K562 (cell line): ENCODE results near the gene SHROOM3. TPM values are rescaled to one million over a fixed set of nuclear protein-coding genes. Genes with fewer than 3 reads are reported as not detected.

Source experiments
- ATAC-seq: fragments of 200-7000 bp; cut with Tn5 transposase; 3 replicates; pipeline ENCODE4 v1.9.1; 2020; ENCODE audit warnings: moderate library complexity
- BruUV-seq: library from RNA; stranded (reverse); fragments of 400-500 nt; replicated peaks from 2 replicates; lab custom pipeline; 2021; lab: Mats Ljungman, UMichigan
- CTCF ChIA-PET: fragments of 300-600 bp; formaldehyde crosslinking; extraction: SDS; loops from one replicate; lab custom pipeline; 2021; ENCODE audit warnings: low intra/inter-chr PET ratio; lab: Yijun Ruan, JAX
- POLR2A ChIA-PET: fragments of 300-600, 350-650 bp; sonication (Branson Sonifier 250); formaldehyde crosslinking; extraction: SDS; loops from one replicate; lab custom pipeline; 2021; ENCODE audit warnings: antibody characterized with exemption, inconsistent platforms; lab: Yijun Ruan, JAX
- DNase-seq, 4 experiments: peaks; one replicate each; pipeline versions ENCODE4 v3.0.0 to v3.0.0-alpha.2; 2011 to 2018; ENCODE audit warnings: low spot score in 3 of 4, mixed read lengths in 3 of 4; ENCODE audit errors: extremely low read depth in 1 of 4
- FAIRE-seq: peaks from 2 replicates; lab custom pipeline; 2011; peaks lifted over from hg19 to GRCh38; lab: Jason Lieb, UNC
- H2AFZ ChIP-seq: 2 replicates; pipeline ENCODE4 v1.6.0; 2011; ENCODE audit warnings: low read depth, low read length, control low read depth, inconsistent platforms
- H3K27ac ChIP-seq: fragments of 200-600 bp; 3 replicates; pipeline ENCODE4 v1.8.0; 2011; ENCODE audit warnings: low read depth, mild to moderate bottlenecking, control low read depth, inconsistent platforms, low read length, moderate library complexity, mixed read lengths; ENCODE audit errors: extremely low read depth
- H3K27me3 ChIP-seq, 2 experiments: fragments of 300-600 bp in 1 of 2; 2 replicates in 1 of 2; 3 replicates in 1 of 2; pipeline versions ENCODE4 v1.6.0 to v1.8.0; 2011; ENCODE audit warnings: inconsistent platforms in 2 of 2, low read length in 2 of 2, mild to moderate bottlenecking in 1 of 2, mixed read lengths in 1 of 2, moderate library complexity in 1 of 2; ENCODE audit not compliant: control insufficient read depth in 2 of 2, insufficient read depth in 2 of 2
- H3K36me3 ChIP-seq: fragments of 300-600 bp; 3 replicates; pipeline ENCODE4 v1.8.0; 2011; ENCODE audit warnings: mild to moderate bottlenecking, low read length, inconsistent platforms; ENCODE audit not compliant: control insufficient read depth, insufficient read depth
- H3K4me1 ChIP-seq, 2 experiments: fragments of 200-600 bp in 1 of 2; replicated peaks in 1 of 2; 2 replicates in 1 of 2; 3 replicates in 1 of 2; pipeline versions ENCODE4 v1.5.1 to v1.8.0; 2011; ENCODE audit warnings: inconsistent platforms in 2 of 2, low read length in 2 of 2, mild to moderate bottlenecking in 1 of 2, mixed read lengths in 1 of 2, moderate library complexity in 1 of 2; ENCODE audit not compliant: control insufficient read depth in 2 of 2, insufficient read depth in 2 of 2
- H3K4me2 ChIP-seq: 2 replicates; pipeline ENCODE4 v1.6.1; 2011; ENCODE audit warnings: low read length, control low read depth, inconsistent platforms, mixed read lengths; ENCODE audit not compliant: insufficient read depth
- H3K4me3 ChIP-seq: fragments of 200-600 bp; sonication (generic), shearing (Covaris generic); 2 replicates; pipeline ENCODE4 v1.5.1; 2016; ENCODE audit warnings: control low read depth, inconsistent platforms
- H3K79me2 ChIP-seq: fragments of 200-600 bp; 3 replicates; pipeline ENCODE4 v1.8.0; 2011; ENCODE audit warnings: low read length, inconsistent platforms; ENCODE audit not compliant: control insufficient read depth, insufficient read depth
- H3K9ac ChIP-seq, 2 experiments: 2 replicates each; pipeline versions ENCODE4 v1.6.0 to v1.6.1; 2011; ENCODE audit warnings: low read depth in 2 of 2, low read length in 2 of 2, control low read depth in 1 of 2, inconsistent platforms in 1 of 2, mild to moderate bottlenecking in 1 of 2, mixed read lengths in 1 of 2; ENCODE audit not compliant: insufficient read depth in 1 of 2
- H3K9me1 ChIP-seq: one replicate; pipeline ENCODE4 v1.6.0; 2011; ENCODE audit warnings: inconsistent platforms, mild to moderate bottlenecking, low read length, moderate library complexity; ENCODE audit not compliant: control insufficient read depth, insufficient read depth
- H3K9me3 ChIP-seq: replicated peaks from 2 replicates; pipeline ENCODE4 v1.5.1; 2011; ENCODE audit warnings: low read depth, low read length, inconsistent platforms; ENCODE audit not compliant: control insufficient read depth, insufficient read depth
- H4K20me1 ChIP-seq: replicated peaks from 2 replicates; pipeline ENCODE4 v1.6.1; 2011; ENCODE audit warnings: low read length, inconsistent platforms, mixed read lengths; ENCODE audit not compliant: control insufficient read depth, insufficient read depth
- CHD7 ChIP-seq: fragments of 200-600 bp; sonication (generic); IDR thresholded peaks from one replicate; pipeline ENCODE4 v1.6.1; 2012; ENCODE audit warnings: mild to moderate bottlenecking, low read depth, low read length, inconsistent platforms
- E2F3 ChIP-seq: fragments of 250-450 bp; sonication (Bioruptor Pico); IDR thresholded peaks from 2 replicates; pipeline ENCODE4 v1.4.0; 2020; ENCODE audit warnings: mild to moderate bottlenecking
- NFE2 ChIP-seq: IDR thresholded peaks from 2 replicates; pipeline ENCODE4 v1.6.1; 2014; ENCODE audit warnings: antibody characterized with exemption, low read depth
- NFIC ChIP-seq: fragments of 450-650 bp; IDR thresholded peaks from 2 replicates; pipeline ENCODE4 v1.6.1; 2017; ENCODE audit warnings: mild to moderate bottlenecking, inconsistent platforms
- NR1H2 ChIP-seq: sonication (generic); formaldehyde crosslinking; IDR thresholded peaks from 2 replicates; pipeline ENCODE4 v1.4.0; 2020; ENCODE audit warnings: mild to moderate bottlenecking, missing genetic modification reagents
- PKNOX1 ChIP-seq: fragments of 450-650 bp; IDR thresholded peaks from 2 replicates; pipeline ENCODE4 v1.6.1; 2016
- PML ChIP-seq: IDR thresholded peaks from 2 replicates; pipeline ENCODE4 v1.6.1; 2012; ENCODE audit warnings: low read length, inconsistent platforms
- TEAD4 ChIP-seq, 2 experiments: sonication (generic) in 1 of 2; formaldehyde crosslinking in 1 of 2; IDR thresholded peaks; 2 replicates each; pipeline versions ENCODE4 v1.6.1 to v1.8.0; 2012 to 2022; ENCODE audit warnings: borderline replicate concordance in 1 of 2, inconsistent platforms in 1 of 2, low read length in 1 of 2, mild to moderate bottlenecking in 1 of 2, missing genetic modification reagents in 1 of 2
- XRCC5 ChIP-seq: fragments of 200-400 bp; formaldehyde crosslinking; IDR thresholded peaks from 2 replicates; pipeline ENCODE4 v1.6.1; 2017; ENCODE audit warnings: low read depth, mild to moderate bottlenecking, low read length
- ZNF263 ChIP-seq: sonication (generic); formaldehyde crosslinking; IDR thresholded peaks from 2 replicates; pipeline ENCODE4 v1.8.0; 2022; ENCODE audit warnings: mild to moderate bottlenecking, missing genetic modification reagents, borderline replicate concordance
- ZSCAN32 ChIP-seq: fragments of 450-650 bp; formaldehyde crosslinking; IDR thresholded peaks from 2 replicates; pipeline ENCODE4 v1.4.0; 2020; ENCODE audit warnings: mild to moderate bottlenecking, moderate library complexity
- WGBS: fragments of 100-300 bp; shearing (Covaris generic); methylation state at CpG from one replicate; pipeline ENCODE4 v1.1.6; 2016; ENCODE audit warnings: low coverage, mixed read lengths; ENCODE audit not compliant: insufficient coverage; ENCODE audit errors: missing lambda C conversion rate; 5-methylcytosine and 5-hydroxymethylcytosine counted together
- in situ Hi-C: fragments of 300-500 bp; cut with MboI; formaldehyde crosslinking; loops from 4 replicates; pipeline ENCODE4 v1.15.0; 2018; ENCODE audit warnings: inconsistent platforms, mixed read lengths
- intact Hi-C: fragments of 100-400 bp; cut with micrococcal nuclease; formaldehyde crosslinking; loops from 2 replicates; pipeline ENCODE4 v1.14.2; 2022
- polyA plus RNA-seq, 8 experiments: library from polyadenylated mRNA; depleted of rRNA in 4 of 8; stranded (reverse) in 5 of 8; unstranded in 3 of 8; fragments of >200 nt; fragmentation: Nextera tagmentation in 2 of 8; fragmentation: Illumina TruSeq in 1 of 8; extraction: Ambion mirVana in 2 of 8; extraction: Trizol in 1 of 8; gene quantifications; 2 replicates each; pipeline versions ENCODE4 v1.2.1 to v1.2.3, GENCODE V29; 2011 to 2014; ENCODE audit warnings: inconsistent platforms in 1 of 8, missing spikeins in 1 of 8
- total RNA-seq, 7 experiments: library from RNA; depleted of rRNA in 6 of 7; stranded (reverse); fragments of >200 nt in 6 of 7; fragmentation: Illumina TruSeq in 2 of 7; extraction: Trizol in 2 of 7; gene quantifications; 2 replicates each; pipeline versions ENCODE4 v1.2.1 to v1.2.3, GENCODE V29; 2011 to 2021; ENCODE audit warnings: low replicate concordance in 1 of 7

The SHROOM3 gene
- total and polyA plus RNA-seq, 9 of the 15 experiments (the other 6 are each of a cell fraction or from before 2014, with no cell fraction given) = 0.01 to 0.07 TPM; not detected in 7

- in situ Hi-C loops = loop anchor here (10.0 kb wide), 1 partner anchor 527 kb away; no protein-coding TSS in a partner anchor
These were observed 83.2 kb downstream of the SHROOM3 start for GRCh38 chr4:76518241-76518640.

More at GRCh38 chr4:76518241-76518640, 83.2 kb downstream of the SHROOM3 start:
- no peak overlapping the region for H3K4me3 ChIP-seq
- no peak for DNase-seq
- H3K4me2 ChIP-seq = no peak overlapping the region
- no peaks in the 10 kb centered on the region for H4K20me1 ChIP-seq
- no TSS peak for BruUV-seq
- CTCF ChIA-PET = no interaction called here
- no peaks in the 10 kb centered on the region for H3K9me3 ChIP-seq
- POLR2A ChIA-PET = no interaction called here
- TF ChIP-seq PKNOX1 (no peak), NFE2 (no peak), ZNF263 (CRISPR knock-in tag) (no peak), ZSCAN32 (CRISPR knock-in tag) (no peak), NFIC (no peak), E2F3 (CRISPR knock-in tag) (no peak), NR1H2 (CRISPR knock-in tag) (no peak), PML (no peak), TEAD4 (IDR thresholded peaks at IDR 0.05; ENCODE audit: low read length) (no peak), TEAD4 (CRISPR knock-in tag; IDR thresholded peaks at IDR 0.05; ENCODE audit: borderline replicate concordance) (no peak), XRCC5 (no peak), CHD7 (no peak)
- no peak for ATAC-seq
- no peaks in the 10 kb centered on the region for H3K9me1 ChIP-seq
- no peak overlapping the region for H2AFZ ChIP-seq
- H3K36me3 ChIP-seq = no peaks in the 10 kb centered on the region
- H3K9ac ChIP-seq = no peak overlapping the region
- intact Hi-C loops = loop anchor here (10.0 kb wide), 1 partner anchor 527 kb away; no protein-coding TSS in a partner anchor
- WGBS = 0% methylated on average over 1 of the region's 1 CpG
- H3K79me2 ChIP-seq = no peaks in the 10 kb centered on the region
- FAIRE-seq = no peak
- 0 out of 5 replicates have a peak, but pooled peaks cover 0 to 4% of the 10 kb centered on the region in 2 experiments for H3K27me3 ChIP-seq
- H3K27ac ChIP-seq = no peak overlapping the region
- H3K4me1 ChIP-seq = no peaks in the 10 kb centered on the region
